ENCODE measurements around the gene CHRNB1.

Gene CHRNB1

DNA sequence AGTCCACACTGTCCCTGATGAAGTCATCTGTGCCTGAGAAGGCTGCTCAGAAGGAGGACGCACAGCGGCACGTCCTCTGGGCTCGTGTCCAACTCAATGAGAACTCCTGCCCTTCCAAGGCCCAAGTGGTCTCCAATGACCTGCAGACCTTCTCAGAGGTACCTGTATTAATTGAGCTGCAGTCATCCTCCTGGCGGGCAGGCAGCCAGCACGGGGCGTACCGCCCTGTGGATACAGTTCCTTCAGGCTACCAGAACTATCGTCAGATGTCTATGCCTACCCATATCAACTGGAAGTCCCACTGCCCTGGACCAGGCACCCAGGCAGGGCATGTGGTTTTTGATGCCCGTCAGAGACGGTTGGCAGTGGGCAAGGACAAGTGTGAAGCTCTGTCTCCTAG lies 12.6 kb upstream of the CHRNB1 start:
- TF ChIP-seq, protein P1, sequence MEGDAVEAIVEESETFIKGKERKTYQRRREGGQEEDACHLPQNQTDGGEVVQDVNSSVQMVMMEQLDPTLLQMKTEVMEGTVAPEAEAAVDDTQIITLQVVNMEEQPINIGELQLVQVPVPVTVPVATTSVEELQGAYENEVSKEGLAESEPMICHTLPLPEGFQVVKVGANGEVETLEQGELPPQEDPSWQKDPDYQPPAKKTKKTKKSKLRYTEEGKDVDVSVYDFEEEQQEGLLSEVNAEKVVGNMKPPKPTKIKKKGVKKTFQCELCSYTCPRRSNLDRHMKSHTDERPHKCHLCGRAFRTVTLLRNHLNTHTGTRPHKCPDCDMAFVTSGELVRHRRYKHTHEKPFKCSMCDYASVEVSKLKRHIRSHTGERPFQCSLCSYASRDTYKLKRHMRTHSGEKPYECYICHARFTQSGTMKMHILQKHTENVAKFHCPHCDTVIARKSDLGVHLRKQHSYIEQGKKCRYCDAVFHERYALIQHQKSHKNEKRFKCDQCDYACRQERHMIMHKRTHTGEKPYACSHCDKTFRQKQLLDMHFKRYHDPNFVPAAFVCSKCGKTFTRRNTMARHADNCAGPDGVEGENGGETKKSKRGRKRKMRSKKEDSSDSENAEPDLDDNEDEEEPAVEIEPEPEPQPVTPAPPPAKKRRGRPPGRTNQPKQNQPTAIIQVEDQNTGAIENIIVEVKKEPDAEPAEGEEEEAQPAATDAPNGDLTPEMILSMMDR (IDR thresholded peaks at IDR 0.05; ENCODE audit: low read depth, low read length): no peak
- H3K4me3 ChIP-seq (ENCODE audit: low read depth, low read length): no peak overlapping the region

- H3K4me3 ChIP-seq (ENCODE audit: low read depth, low read length): peak overlapping the region; percentile 44
- TF ChIP-seq, protein P1 (IDR thresholded peaks at IDR 0.05; ENCODE audit: low read depth, low read length): no peak
Observed at GRCh38 chr17:7435676-7436555, 8.9 kb upstream of the CHRNB1 start.

DNA sequence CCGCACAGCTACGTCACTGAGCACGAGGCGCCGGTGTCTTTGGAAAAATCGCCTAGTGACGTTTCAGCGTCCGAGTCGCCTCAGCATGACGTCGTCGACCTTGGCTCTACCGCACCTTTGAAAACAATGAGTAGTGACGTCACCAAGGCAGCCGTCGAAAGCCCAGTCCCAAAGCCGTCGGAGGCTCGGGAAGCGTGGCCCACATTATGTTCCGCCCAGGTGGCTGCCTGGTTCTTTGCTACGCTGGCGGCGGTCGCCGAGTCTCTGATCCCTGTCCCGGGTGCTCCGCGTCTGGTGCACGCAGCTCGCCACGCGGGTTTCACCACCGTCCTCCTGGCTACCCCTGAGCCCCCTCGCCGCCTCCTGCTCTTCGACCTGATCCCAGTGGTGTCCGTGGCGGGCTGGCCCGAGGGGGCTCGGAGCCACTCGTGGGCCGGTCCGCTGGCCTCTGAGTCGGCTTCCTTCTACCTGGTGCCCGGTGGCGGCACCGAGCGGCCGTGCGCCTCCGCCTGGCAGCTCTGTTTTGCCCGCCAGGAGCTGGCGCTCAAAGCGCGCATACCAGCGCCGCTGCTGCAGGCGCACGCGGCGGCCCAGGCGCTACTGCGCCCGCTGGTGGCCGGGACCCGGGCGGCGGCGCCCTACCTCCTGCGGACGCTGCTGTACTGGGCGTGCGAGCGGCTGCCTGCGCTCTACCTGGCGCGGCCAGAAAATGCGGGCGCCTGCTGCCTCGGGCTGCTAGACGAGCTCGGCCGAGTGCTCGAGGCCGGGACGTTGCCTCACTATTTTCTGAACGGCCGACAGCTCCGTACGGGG lies 8.1 kb upstream of the CHRNB1 start:
- TF ChIP-seq, protein P1 (IDR thresholded peaks at IDR 0.05; ENCODE audit: low read depth, low read length): peak; percentile 71
- H3K4me3 ChIP-seq (ENCODE audit: low read depth, low read length): peak overlapping the region; percentile 35

DNA sequence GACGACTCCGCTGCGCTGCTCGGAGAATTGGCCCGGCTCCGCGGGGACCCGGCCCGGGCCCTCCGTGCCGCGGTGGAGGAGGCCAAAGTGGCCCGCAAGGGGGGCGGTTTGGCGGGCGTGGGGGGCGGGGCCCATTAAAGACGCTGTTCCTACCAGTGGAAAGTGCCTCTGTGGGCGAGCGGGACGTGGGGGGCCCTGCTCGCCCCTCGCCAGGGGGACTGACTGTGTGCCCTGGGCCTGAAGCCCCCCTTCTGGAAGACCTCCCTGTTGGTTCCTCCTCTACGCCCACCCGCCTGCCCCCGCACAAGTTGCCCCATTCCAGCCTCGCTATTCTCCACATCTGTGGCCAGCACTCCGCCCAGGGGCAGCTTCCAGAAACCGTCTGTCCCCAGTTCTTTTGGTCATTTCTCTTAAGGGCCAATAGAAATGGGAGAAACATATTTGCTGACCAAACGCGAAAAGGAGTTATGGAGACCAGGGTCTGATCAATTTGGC lies 7.4 kb upstream of the CHRNB1 start:
- peak overlapping the region; percentile 35 for H3K4me3 ChIP-seq (ENCODE audit: low read depth, low read length)
- TF ChIP-seq, protein P1 (IDR thresholded peaks at IDR 0.05; ENCODE audit: low read depth, low read length): no peak

- H3K4me3 ChIP-seq (ENCODE audit: low read depth, low read length): no peak overlapping the region
- TF ChIP-seq, protein P1 (IDR thresholded peaks at IDR 0.05; ENCODE audit: low read depth, low read length): no peak
Observed at GRCh38 chr17:7437950-7438614, 6.8 kb upstream of the CHRNB1 start.

DNA sequence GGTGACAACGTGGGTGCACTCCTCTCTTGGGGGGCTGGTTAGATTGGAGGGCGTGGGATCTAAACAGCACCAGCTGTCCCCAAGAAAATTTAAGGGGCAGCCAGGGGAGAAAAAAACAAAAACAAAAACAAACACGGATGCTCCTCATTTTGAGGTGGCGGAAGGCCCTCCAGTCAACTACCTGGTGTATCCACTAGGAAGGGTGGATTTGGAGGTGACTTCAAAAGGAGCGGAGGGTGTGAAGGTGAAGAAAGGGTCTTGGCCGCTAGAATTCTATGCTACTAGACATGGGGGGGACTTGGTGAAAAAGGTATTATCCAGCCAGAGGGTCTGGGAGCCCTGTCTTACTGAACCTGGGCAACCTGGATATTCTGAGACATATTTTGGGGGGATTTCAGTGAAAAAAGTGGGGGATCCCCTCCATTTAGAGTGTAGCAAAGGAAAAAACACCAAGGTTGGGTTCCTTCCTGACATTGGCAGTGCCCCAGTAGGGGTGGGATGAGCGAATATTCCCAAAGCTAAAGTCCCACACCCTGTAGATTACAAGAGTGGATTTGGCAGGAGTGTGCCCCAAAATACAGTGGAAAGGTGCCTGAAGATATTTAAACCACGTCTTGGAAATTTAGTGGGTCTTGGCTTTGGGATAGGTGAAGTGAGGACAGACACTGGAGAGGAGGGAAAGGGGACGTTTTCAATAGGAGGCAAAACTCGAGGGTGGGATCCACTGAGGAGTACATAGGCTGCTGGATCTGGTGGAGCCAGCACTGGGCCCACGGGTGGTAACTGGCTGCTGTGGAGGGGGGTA lies 6.0 kb upstream of the CHRNB1 start:
- no peak overlapping the region for H3K4me3 ChIP-seq (ENCODE audit: low read depth, low read length)
- TF ChIP-seq, protein P1 (IDR thresholded peaks at IDR 0.05; ENCODE audit: low read depth, low read length): no peak

Measured in WI38 (cell line).